ENCODE data around the gene IQGAP2. TPM values are rescaled to one million over a fixed set of nuclear protein-coding genes. Genes with fewer than 3 reads are reported as not detected.
"Not testable (repeated sequence)": the region's sequence is repeated elsewhere in the genome, so short reads cannot be mapped to it uniquely, and the experiment has no call there.

IQGAP2 gene
- total RNA-seq, 6 donors from 2014 or later, result 24.3 to 57.6 (median 28.9) TPM

GRCh38 chr5:76598531-76598930 lies 195.4 kb downstream of the IQGAP2 start:
- Histone ChIP-seq H3K27ac (no peak overlapping the region), H3K4me1 (peaks cover 0 to 4% (median 0%) of the 10 kb centered on the region in 4 donors), H3K27me3 (no peaks in the 10 kb centered on the region), H3K9me3 (no peaks in the 10 kb centered on the region), H3K4me3 (no peak overlapping the region), H3K36me3 (no peaks in the 10 kb centered on the region)
- no peak for DNase-seq
- TF ChIP-seq CTCF (IDR thresholded peaks at IDR 0.05) (no peak), POLR2AphosphoS5 (IDR thresholded peaks at IDR 0.05) (no peak), POLR2A (IDR thresholded peaks at IDR 0.05) (no peak), EP300 (IDR thresholded peaks at IDR 0.05) (no peak)
- no peak for ATAC-seq (ENCODE audit: low FRiP score in 2 of 2)
- WGBS, 2 donors, result 90% methylated on average over 2 of the region's 2 CpGs

- ATAC-seq (ENCODE audit: low FRiP score in 2 of 2) (no peak), DNase-seq (no peak)
- TF ChIP-seq POLR2AphosphoS5 (IDR thresholded peaks at IDR 0.05) (no peak), POLR2A (IDR thresholded peaks at IDR 0.05) (no peak), CTCF (IDR thresholded peaks at IDR 0.05) (no peak), EP300 (IDR thresholded peaks at IDR 0.05) (no peak)
- no peak overlapping the region for H3K27ac ChIP-seq
- H3K4me1 ChIP-seq, result peaks cover 0 to 4% (median 0%) of the 10 kb centered on the region in 4 donors
- H3K9me3 ChIP-seq, result no peaks in the 10 kb centered on the region
- H3K27me3 ChIP-seq, result no peaks in the 10 kb centered on the region
- no peaks in the 10 kb centered on the region for H3K36me3 ChIP-seq
- H3K4me3 ChIP-seq, result no peak overlapping the region
- 74 to 79% methylated on average over 4 of the region's 4 CpGs for WGBS, 2 donors
These were observed 197.6 kb downstream of the IQGAP2 start for GRCh38 chr5:76600716-76601115.

GRCh38 chr5:76601470-76601869 lies 198.4 kb downstream of the IQGAP2 start:
- H3K27me3 ChIP-seq, result no peaks in the 10 kb centered on the region
- no peak overlapping the region for H3K27ac ChIP-seq
- H3K36me3 ChIP-seq, result no peaks in the 10 kb centered on the region
- no peak overlapping the region for H3K4me3 ChIP-seq
- ATAC-seq (ENCODE audit: low FRiP score in 2 of 2), result peak in 1 of 2 donors; percentile 87
- H3K9me3 ChIP-seq, result no peaks in the 10 kb centered on the region
- H3K4me1 ChIP-seq, result peaks cover 0 to 4% (median 0%) of the 10 kb centered on the region in 4 donors
- 22 to 38% methylated on average over 3 of the region's 3 CpGs for WGBS, 2 donors
- DNase-seq, result no peak
- no peak for TF ChIP-seq POLR2AphosphoS5 (IDR thresholded peaks at IDR 0.05)
- TF ChIP-seq POLR2A (IDR thresholded peaks at IDR 0.05), result no peak
- peak; percentile 45 to 80 (median 63) for TF ChIP-seq CTCF (IDR thresholded peaks at IDR 0.05)
- TF ChIP-seq EP300 (IDR thresholded peaks at IDR 0.05), result no peak

GRCh38 chr5:76602094-76602726 lies 199.1 kb downstream of the IQGAP2 start:
- TF ChIP-seq POLR2AphosphoS5 (IDR thresholded peaks at IDR 0.05) (no peak), EP300 (IDR thresholded peaks at IDR 0.05) (no peak), POLR2A (IDR thresholded peaks at IDR 0.05) (no peak), CTCF (IDR thresholded peaks at IDR 0.05) (no peak)
- Histone ChIP-seq H3K4me3 (no peak overlapping the region), H3K27ac (no peak overlapping the region), H3K36me3 (no peaks in the 10 kb centered on the region), H3K9me3 (no peaks in the 10 kb centered on the region), H3K4me1 (peaks cover 0 to 4% (median 0%) of the 10 kb centered on the region in 4 donors), H3K27me3 (no peaks in the 10 kb centered on the region)
- WGBS, 2 donors, result 78 to 89% methylated on average over 2 of the region's 2 CpGs
- ATAC-seq (ENCODE audit: low FRiP score in 2 of 2) (no peak), DNase-seq (no peak)

- not testable (repeated sequence) for H3K4me1 ChIP-seq; DNase-seq; H3K4me3 ChIP-seq; H3K36me3 ChIP-seq; H3K9me3 ChIP-seq; H3K27ac ChIP-seq; ATAC-seq (ENCODE audit: low FRiP score in 2 of 2); H3K27me3 ChIP-seq
- WGBS, 2 donors, result 59 to 81% methylated on average over 1 of the region's 1 CpG
These were observed 200.9 kb downstream of the IQGAP2 start for GRCh38 chr5:76603991-76604390.
